Sigmoid colon (tissue), 7 donors: Measurements from ENCODE around the gene CDH19. TPM values are rescaled to one million over a fixed set of nuclear protein-coding genes. Genes with fewer than 3 reads are reported as not detected.
"Not testable (repeated sequence)": the region's sequence is repeated elsewhere in the genome, so short reads cannot be mapped to it uniquely, and the experiment has no call there.

ENCODE experiments used
- DNase-seq: peaks from one replicate; pipeline ENCODE4 v3.0.0-alpha.2; 2019
- H3K27ac ChIP-seq, 4 donors: fragments of 200-600 bp; sonication (generic); one replicate each; pipeline ENCODE4 v1.5.1; 2016 to 2019; ENCODE audit warnings: mild to moderate bottlenecking in 1 of 4
- H3K27me3 ChIP-seq, 3 donors: fragments of 200-600 bp; sonication (generic); one replicate each; pipeline ENCODE4 v1.5.1; 2019; ENCODE audit warnings: mild to moderate bottlenecking in 1 of 3
- H3K36me3 ChIP-seq, 4 donors: fragments of 200-600 bp; sonication (generic); one replicate each; pipeline ENCODE4 v1.5.1; 2016 to 2019
- H3K4me1 ChIP-seq, 4 donors: fragments of 200-600 bp; sonication (generic); one replicate each; pipeline ENCODE4 v1.5.1; 2017 to 2019
- H3K4me3 ChIP-seq, 4 donors: fragments of 200-600 bp; sonication (generic); one replicate each; pipeline ENCODE4 v1.5.1; 2017 to 2019; ENCODE audit warnings: mild to moderate bottlenecking in 2 of 4, moderate library complexity in 1 of 4
- H3K9me3 ChIP-seq, 4 donors: fragments of 200-600 bp in 3 of 4; sonication (generic) in 3 of 4; one replicate each; pipeline versions ENCODE4 v1.5.1 to v1.6.1; 2013 to 2019
- CTCF ChIP-seq, 4 experiments: fragments of 450-650 bp in 3 of 4; fragments of 200-600 bp in 1 of 4; IDR thresholded peaks; one replicate each; pipeline ENCODE4 v1.5.1; 2016 to 2019; ENCODE audit warnings: antibody characterized with exemption in 4 of 4, mild to moderate bottlenecking in 3 of 4, moderate library complexity in 2 of 4
- EP300 ChIP-seq, 4 donors: sonication (generic); formaldehyde crosslinking; IDR thresholded peaks; one replicate each; pipeline ENCODE4 v1.6.1; 2017; ENCODE audit warnings: antibody characterized with exemption in 4 of 4
- POLR2A ChIP-seq, 2 donors: fragments of 450-650 bp; IDR thresholded peaks; one replicate each; pipeline ENCODE4 v1.6.1; 2016; ENCODE audit warnings: antibody characterized with exemption in 2 of 2, mild to moderate bottlenecking in 2 of 2, moderate library complexity in 2 of 2
- POLR2AphosphoS5 ChIP-seq, 4 donors: sonication (generic); formaldehyde crosslinking; IDR thresholded peaks; one replicate each; pipeline ENCODE4 v1.6.1; 2017; ENCODE audit warnings: antibody characterized with exemption in 4 of 4
- WGBS, 2 donors: extraction: QIAGEN DNeasy Blood & Tissue Kit; methylation state at CpG; one replicate each; pipeline ENCODE4 v1.1.7; 2013; 5-methylcytosine and 5-hydroxymethylcytosine counted together
- intact Hi-C: fragments of 100-400 bp; cut with DNase I; formaldehyde crosslinking; loops from one replicate; pipeline ENCODE4 v1.15.1; 2023
- polyA plus RNA-seq, 3 donors: library from polyadenylated mRNA; stranded (reverse); fragments of 200-250 nt; gene quantifications; one replicate each; pipeline ENCODE4 v1.2.3, GENCODE V29; 2013
- total RNA-seq, 4 donors: library from RNA; depleted of rRNA; stranded (reverse); fragments of >200 nt; gene quantifications; one replicate each; pipeline ENCODE4 v1.1.0, GENCODE V29; 2016
- donor health status: healthy with polysubstance abuse.
- donor health status: Bipolar disorder and iron deficiency.
- donor health status: healthy.

The CDH19 gene
- total and polyA plus RNA-seq, 7 donors, result 0.46 to 69.6 (median 21.2) TPM

GRCh38 chr18:66506178-66506577 lies 97.7 kb downstream of the CDH19 start:
- Histone ChIP-seq H3K27ac (no peak overlapping the region), H3K36me3 (no peaks in the 10 kb centered on the region), H3K9me3 (no peaks in the 10 kb centered on the region), H3K27me3 (no peaks in the 10 kb centered on the region), H3K4me3 (no peak overlapping the region), H3K4me1 (no peaks in the 10 kb centered on the region)
- intact Hi-C loops, result no loop called here
- TF ChIP-seq CTCF (IDR thresholded peaks at IDR 0.05), result no peak
- no peak for TF ChIP-seq POLR2AphosphoS5 (IDR thresholded peaks at IDR 0.05)
- no peak for TF ChIP-seq EP300 (IDR thresholded peaks at IDR 0.05)
- no peak for TF ChIP-seq POLR2A (IDR thresholded peaks at IDR 0.05)
- 83 to 85% methylated on average over 1 of the region's 1 CpG for WGBS, 2 donors
- no peak for DNase-seq

GRCh38 chr18:66497351-66497750 lies 106.5 kb downstream of the CDH19 start:
- Histone ChIP-seq H3K4me1 (no peaks in the 10 kb centered on the region), H3K27ac (no peak overlapping the region), H3K4me3 (no peak overlapping the region), H3K36me3 (no peaks in the 10 kb centered on the region), H3K9me3 (no peaks in the 10 kb centered on the region), H3K27me3 (no peaks in the 10 kb centered on the region)
- no peak for DNase-seq
- WGBS, 2 donors, result 14 to 63% methylated on average over 6 of the region's 6 CpGs
- intact Hi-C loops, result no loop called here
- TF ChIP-seq POLR2A (IDR thresholded peaks at IDR 0.05) (no peak), POLR2AphosphoS5 (IDR thresholded peaks at IDR 0.05) (no peak), EP300 (IDR thresholded peaks at IDR 0.05) (no peak), CTCF (IDR thresholded peaks at IDR 0.05) (no peak)

- 15 to 36% methylated on average over 3 of the region's 3 CpGs for WGBS, 2 donors
- H3K27ac ChIP-seq, result no peak overlapping the region
- H3K4me3 ChIP-seq, result no peak overlapping the region
- DNase-seq, result no peak
- intact Hi-C loops, result no loop called here
- H3K27me3 ChIP-seq, result no peaks in the 10 kb centered on the region
- no peaks in the 10 kb centered on the region for H3K9me3 ChIP-seq
- TF ChIP-seq CTCF (IDR thresholded peaks at IDR 0.05), result no peak
- TF ChIP-seq POLR2AphosphoS5 (IDR thresholded peaks at IDR 0.05), result no peak
- TF ChIP-seq EP300 (IDR thresholded peaks at IDR 0.05), result no peak
- TF ChIP-seq POLR2A (IDR thresholded peaks at IDR 0.05), result no peak
- no peaks in the 10 kb centered on the region for H3K36me3 ChIP-seq
- H3K4me1 ChIP-seq, result no peaks in the 10 kb centered on the region
Observed at GRCh38 chr18:66495844-66496243, 108.0 kb downstream of the CDH19 start.

GRCh38 chr18:66473882-66474281 lies 130.0 kb downstream of the CDH19 start:
- H3K36me3 ChIP-seq, result no peaks in the 10 kb centered on the region
- intact Hi-C loops, result no loop called here
- no peak overlapping the region for H3K4me3 ChIP-seq
- WGBS, 2 donors, result 60 to 80% methylated on average over 3 of the region's 3 CpGs
- no peaks in the 10 kb centered on the region for H3K4me1 ChIP-seq
- no peaks in the 10 kb centered on the region for H3K9me3 ChIP-seq
- H3K27me3 ChIP-seq, result no peaks in the 10 kb centered on the region
- no peak overlapping the region for H3K27ac ChIP-seq
- no peak for DNase-seq
- TF ChIP-seq EP300 (IDR thresholded peaks at IDR 0.05), result no peak
- TF ChIP-seq CTCF (IDR thresholded peaks at IDR 0.05), result no peak
- no peak for TF ChIP-seq POLR2AphosphoS5 (IDR thresholded peaks at IDR 0.05)
- TF ChIP-seq POLR2A (IDR thresholded peaks at IDR 0.05), result no peak

GRCh38 chr18:66466184-66466583 lies 137.7 kb downstream of the CDH19 start:
- H3K27me3 ChIP-seq, intact Hi-C loops, H3K27ac ChIP-seq, DNase-seq, H3K4me3 ChIP-seq, H3K9me3 ChIP-seq, H3K4me1 ChIP-seq, H3K36me3 ChIP-seq: not testable (repeated sequence)
- WGBS, 2 donors, result 87% methylated on average over 5 of the region's 5 CpGs
